ENCODE results near the gene RTKN2. TPM values are rescaled to one million over a fixed set of nuclear protein-coding genes. Genes with fewer than 3 reads are reported as not detected.
"Not testable (repeated sequence)": the region's sequence is repeated elsewhere in the genome, so short reads cannot be mapped to it uniquely, and the experiment has no call there.

Gene RTKN2
- total and polyA plus RNA-seq, 2 donors (not counting 1 experiment from before 2014, with no cell fraction given) = 0.07 to 0.22 TPM

DNA sequence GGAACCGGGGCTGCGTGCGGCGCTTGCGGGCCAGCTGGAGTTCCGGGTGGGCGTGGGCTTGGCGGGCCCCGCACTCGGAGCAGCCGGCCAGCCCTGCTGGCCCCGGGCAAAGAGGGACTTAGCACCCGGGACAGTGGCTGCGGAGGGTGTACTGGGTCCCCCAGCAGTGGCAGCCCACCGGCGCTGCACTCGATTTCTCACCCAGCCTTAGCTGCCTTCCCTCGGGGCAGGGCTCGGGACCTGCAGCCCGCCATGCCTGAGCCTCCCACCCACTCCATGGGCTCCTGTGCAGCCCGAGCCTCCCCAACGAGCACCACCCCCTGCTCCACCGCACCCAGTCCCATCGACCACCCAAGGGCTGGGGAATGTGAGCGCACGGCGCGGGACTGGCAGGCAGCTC lies 11.7 kb upstream of the RTKN2 start:
- intact Hi-C loops (cut with micrococcal nuclease); H3K9ac ChIP-seq (ENCODE audit: low read length); H3K4me3 ChIP-seq (ENCODE audit: control extremely low read depth in 1 of 5, extremely low read depth in 1 of 5, insufficient read depth in 1 of 5, low read depth in 2 of 5, low read length in 4 of 5); H3K9me3 ChIP-seq (ENCODE audit: control extremely low read depth in 1 of 3, control insufficient read depth in 2 of 3, insufficient read depth in 1 of 3, low read length in 2 of 3); H2AFZ ChIP-seq (ENCODE audit: insufficient read depth, low read depth, low read length, poor library complexity, severe bottlenecking); H3K4me3 Mint-ChIP-seq; H3K9me3 Mint-ChIP-seq (ENCODE audit: insufficient read depth); H3K79me2 ChIP-seq (ENCODE audit: control insufficient read depth, insufficient read depth, low read length); H3K27ac ChIP-seq (ENCODE audit: low read length in 2 of 2); DNase-seq; CTCF ChIA-PET; H3K4me1 Mint-ChIP-seq; H3K4me2 ChIP-seq (replicated peaks; ENCODE audit: low read depth, low read length, poor library complexity, severe bottlenecking); H4K20me1 ChIP-seq (ENCODE audit: control insufficient read depth, insufficient read depth, low read length, poor library complexity, severe bottlenecking); H3K4me1 ChIP-seq (ENCODE audit: control insufficient read depth in 2 of 2, insufficient read depth in 2 of 2, low read length in 2 of 2); H3K27ac Mint-ChIP-seq; H3K36me3 ChIP-seq (replicated peaks in 1 of 2; ENCODE audit: control extremely low read depth in 1 of 2, control insufficient read depth in 1 of 2, extremely low read depth in 1 of 2, insufficient read depth in 2 of 2, low read length in 1 of 2); ATAC-seq (ENCODE audit: low read depth); H3K27me3 ChIP-seq (replicated peaks in 1 of 4; ENCODE audit: control extremely low read depth in 1 of 4, control insufficient read depth in 3 of 4, insufficient read depth in 4 of 4, low read length in 3 of 4): not testable (repeated sequence)
- POLR2A ChIA-PET = interaction anchor here (0.8 kb wide), 1 partner anchor 8 kb away, joined by 3 read pairs; no protein-coding TSS in a partner anchor
- H3K27me3 Mint-ChIP-seq = peaks cover 17% of the 10 kb centered on the region
- WGBS (ENCODE audit: insufficient coverage) = 96% methylated on average over 17 of the region's 28 CpGs

DNA sequence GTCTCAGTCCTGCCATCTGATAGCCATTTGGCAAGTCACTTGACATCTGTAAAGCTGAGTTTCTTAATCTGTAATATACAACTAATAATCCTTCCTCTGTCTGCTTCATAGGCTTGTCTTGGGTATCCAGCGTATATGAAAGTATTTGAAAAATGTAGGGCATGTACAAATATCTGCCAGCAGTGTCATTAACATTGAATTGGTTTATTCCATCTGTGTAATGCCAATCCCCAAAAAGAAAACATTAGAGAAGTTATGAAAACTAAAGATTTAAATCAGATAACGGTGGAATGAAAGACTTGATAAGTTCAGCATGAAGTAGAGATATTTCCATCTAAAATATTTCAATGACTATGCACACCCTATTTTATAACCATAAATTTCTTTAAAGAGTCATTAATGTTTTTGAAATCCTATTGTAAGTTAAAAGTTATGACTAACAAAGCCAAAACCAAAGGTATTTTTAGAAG lies 9.8 kb upstream of the RTKN2 start:
- Mint-ChIP-seq H3K27me3 (peaks cover 12% of the 10 kb centered on the region), H3K9me3 (ENCODE audit: insufficient read depth) (no peaks in the 10 kb centered on the region), H3K4me3 (no peak overlapping the region), H3K4me1 (no peaks in the 10 kb centered on the region), H3K27ac (no peak overlapping the region)
- Histone ChIP-seq H3K27ac (ENCODE audit: low read length in 2 of 2) (no peak overlapping the region), H3K4me2 (replicated peaks; ENCODE audit: low read depth, low read length, poor library complexity, severe bottlenecking) (no peak overlapping the region), H3K4me1 (ENCODE audit: control insufficient read depth in 2 of 2, insufficient read depth in 2 of 2, low read length in 2 of 2) (no peaks in the 10 kb centered on the region), H3K36me3 (replicated peaks in 1 of 2; ENCODE audit: control extremely low read depth in 1 of 2, control insufficient read depth in 1 of 2, extremely low read depth in 1 of 2, insufficient read depth in 2 of 2, low read length in 1 of 2) (no peaks in the 10 kb centered on the region), H3K9ac (ENCODE audit: low read length) (no peak overlapping the region), H3K9me3 (ENCODE audit: control extremely low read depth in 1 of 3, control insufficient read depth in 2 of 3, insufficient read depth in 1 of 3, low read length in 2 of 3) (peaks cover 0 to 3% (median 0%) of the 10 kb centered on the region in 3 donors), H3K4me3 (ENCODE audit: control extremely low read depth in 1 of 5, extremely low read depth in 1 of 5, insufficient read depth in 1 of 5, low read depth in 2 of 5, low read length in 4 of 5) (no peak overlapping the region), H3K27me3 (replicated peaks in 1 of 4; ENCODE audit: control extremely low read depth in 1 of 4, control insufficient read depth in 3 of 4, insufficient read depth in 4 of 4, low read length in 3 of 4) (no peaks in the 10 kb centered on the region), H4K20me1 (ENCODE audit: control insufficient read depth, insufficient read depth, low read length, poor library complexity, severe bottlenecking) (no peaks in the 10 kb centered on the region), H3K79me2 (ENCODE audit: control insufficient read depth, insufficient read depth, low read length) (no peaks in the 10 kb centered on the region), H2AFZ (ENCODE audit: insufficient read depth, low read depth, low read length, poor library complexity, severe bottlenecking) (no peak overlapping the region)
- POLR2A ChIA-PET = no interaction called here
- WGBS (ENCODE audit: insufficient coverage) = no CpG with 5 or more reads among the region's 2 CpGs
- TF ChIP-seq, protein P1, sequence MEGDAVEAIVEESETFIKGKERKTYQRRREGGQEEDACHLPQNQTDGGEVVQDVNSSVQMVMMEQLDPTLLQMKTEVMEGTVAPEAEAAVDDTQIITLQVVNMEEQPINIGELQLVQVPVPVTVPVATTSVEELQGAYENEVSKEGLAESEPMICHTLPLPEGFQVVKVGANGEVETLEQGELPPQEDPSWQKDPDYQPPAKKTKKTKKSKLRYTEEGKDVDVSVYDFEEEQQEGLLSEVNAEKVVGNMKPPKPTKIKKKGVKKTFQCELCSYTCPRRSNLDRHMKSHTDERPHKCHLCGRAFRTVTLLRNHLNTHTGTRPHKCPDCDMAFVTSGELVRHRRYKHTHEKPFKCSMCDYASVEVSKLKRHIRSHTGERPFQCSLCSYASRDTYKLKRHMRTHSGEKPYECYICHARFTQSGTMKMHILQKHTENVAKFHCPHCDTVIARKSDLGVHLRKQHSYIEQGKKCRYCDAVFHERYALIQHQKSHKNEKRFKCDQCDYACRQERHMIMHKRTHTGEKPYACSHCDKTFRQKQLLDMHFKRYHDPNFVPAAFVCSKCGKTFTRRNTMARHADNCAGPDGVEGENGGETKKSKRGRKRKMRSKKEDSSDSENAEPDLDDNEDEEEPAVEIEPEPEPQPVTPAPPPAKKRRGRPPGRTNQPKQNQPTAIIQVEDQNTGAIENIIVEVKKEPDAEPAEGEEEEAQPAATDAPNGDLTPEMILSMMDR (IDR thresholded peaks at IDR 0.05) = no peak
- TF ChIP-seq EZH2 (IDR thresholded peaks at IDR 0.05; ENCODE audit: borderline replicate concordance, insufficient read depth, low read depth, low read length, poor library complexity, severe bottlenecking) = no peak
- intact Hi-C loops (cut with micrococcal nuclease) = no loop called here
- DNase-seq (no peak), ATAC-seq (ENCODE audit: low read depth) (no peak)
- CTCF ChIA-PET = no interaction called here
